Measurements from ENCODE around the gene CCNH.

- TF ChIP-seq POLR2AphosphoS5 (IDR thresholded peaks at IDR 0.05; ENCODE audit: low read depth, low read length) (no peak), EZH2 (IDR thresholded peaks at IDR 0.05) (no peak), SRF (IDR thresholded peaks at IDR 0.05; ENCODE audit: low read depth) (no peak), JUND (IDR thresholded peaks at IDR 0.05) (no peak), EZH2phosphoT487 (IDR thresholded peaks at IDR 0.05; ENCODE audit: borderline replicate concordance) (no peak), SIN3A (IDR thresholded peaks at IDR 0.05; ENCODE audit: low read depth) (no peak), POLR2A (IDR thresholded peaks at IDR 0.05; ENCODE audit: borderline replicate concordance, extremely low read depth, insufficient read depth, insufficient read length) (no peak), YY1 (IDR thresholded peaks at IDR 0.05; ENCODE audit: extremely low read depth, insufficient replicate concordance, low read depth, low read length) (no peak), CBX3 (IDR thresholded peaks at IDR 0.05; ENCODE audit: low read depth) (no peak), ZNF274 (IDR thresholded peaks at IDR 0.05; ENCODE audit: low read depth, low read length) (no peak), ZFX (IDR thresholded peaks at IDR 0.05) (no peak), TCF7L2 (IDR thresholded peaks at IDR 0.05; ENCODE audit: borderline replicate concordance, extremely low read depth, insufficient read depth, insufficient read length) (no peak)
- TF ChIP-seq, protein P1, sequence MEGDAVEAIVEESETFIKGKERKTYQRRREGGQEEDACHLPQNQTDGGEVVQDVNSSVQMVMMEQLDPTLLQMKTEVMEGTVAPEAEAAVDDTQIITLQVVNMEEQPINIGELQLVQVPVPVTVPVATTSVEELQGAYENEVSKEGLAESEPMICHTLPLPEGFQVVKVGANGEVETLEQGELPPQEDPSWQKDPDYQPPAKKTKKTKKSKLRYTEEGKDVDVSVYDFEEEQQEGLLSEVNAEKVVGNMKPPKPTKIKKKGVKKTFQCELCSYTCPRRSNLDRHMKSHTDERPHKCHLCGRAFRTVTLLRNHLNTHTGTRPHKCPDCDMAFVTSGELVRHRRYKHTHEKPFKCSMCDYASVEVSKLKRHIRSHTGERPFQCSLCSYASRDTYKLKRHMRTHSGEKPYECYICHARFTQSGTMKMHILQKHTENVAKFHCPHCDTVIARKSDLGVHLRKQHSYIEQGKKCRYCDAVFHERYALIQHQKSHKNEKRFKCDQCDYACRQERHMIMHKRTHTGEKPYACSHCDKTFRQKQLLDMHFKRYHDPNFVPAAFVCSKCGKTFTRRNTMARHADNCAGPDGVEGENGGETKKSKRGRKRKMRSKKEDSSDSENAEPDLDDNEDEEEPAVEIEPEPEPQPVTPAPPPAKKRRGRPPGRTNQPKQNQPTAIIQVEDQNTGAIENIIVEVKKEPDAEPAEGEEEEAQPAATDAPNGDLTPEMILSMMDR (IDR thresholded peaks at IDR 0.05 in 2 of 3, conservative IDR thresholded peaks at IDR 0.05 in 1 of 3; ENCODE audit: borderline replicate concordance in 1 of 3, insufficient read depth in 1 of 3, low read depth in 2 of 3, low read length in 2 of 3), result no peak
- TF ChIP-seq, protein P2, sequence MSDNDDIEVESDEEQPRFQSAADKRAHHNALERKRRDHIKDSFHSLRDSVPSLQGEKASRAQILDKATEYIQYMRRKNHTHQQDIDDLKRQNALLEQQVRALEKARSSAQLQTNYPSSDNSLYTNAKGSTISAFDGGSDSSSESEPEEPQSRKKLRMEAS (IDR thresholded peaks at IDR 0.05), result no peak
Measured at GRCh38 chr5:87438231-87438630, 25.5 kb upstream of the CCNH start.

Measured in HCT116 (cell line).